CD14-positive monocyte (primary cell): Measurements from ENCODE around the gene OR51B2. TPM values are rescaled to one million over a fixed set of nuclear protein-coding genes. Genes with fewer than 3 reads are reported as not detected.

ENCODE experiments used
- DNase-seq, 3 donors: peaks; one replicate each; pipeline ENCODE4 v3.0.0-alpha.2; 2011 to 2022
- H2AFZ ChIP-seq: 2 replicates; pipeline ENCODE4 v1.6.0; 2012; ENCODE audit warnings: mild to moderate bottlenecking, low read depth, low read length, inconsistent platforms; ENCODE audit not compliant: insufficient read depth, poor library complexity, severe bottlenecking
- H3K27ac ChIP-seq, 2 donors: 1 replicate in 1 of 2; 2 replicates in 1 of 2; pipeline ENCODE4 v1.5.1; 2012 to 2013; ENCODE audit warnings: low read length in 2 of 2, control low read depth in 1 of 2, inconsistent platforms in 1 of 2, low read depth in 1 of 2, mild to moderate bottlenecking in 1 of 2
- H3K27me3 ChIP-seq, 2 donors: one replicate each; pipeline versions ENCODE4 v1.6.0 to v1.6.1; 2011 to 2013; ENCODE audit warnings: low read length in 2 of 2; ENCODE audit not compliant: control insufficient read depth in 2 of 2, insufficient read depth in 2 of 2
- H3K36me3 ChIP-seq, 2 donors: replicated peaks in 1 of 2; 1 replicate in 1 of 2; 2 replicates in 1 of 2; pipeline versions ENCODE4 v1.5.1 to v1.6.1; 2012 to 2013; ENCODE audit warnings: low read length in 2 of 2, control low read depth in 1 of 2, inconsistent platforms in 1 of 2, mild to moderate bottlenecking in 1 of 2; ENCODE audit not compliant: insufficient read depth in 2 of 2, control insufficient read depth in 1 of 2
- H3K4me1 ChIP-seq, 2 donors: 1 replicate in 1 of 2; 2 replicates in 1 of 2; pipeline versions ENCODE4 v1.5.1 to v1.6.1; 2012 to 2013; ENCODE audit warnings: low read length in 2 of 2, control low read depth in 1 of 2, inconsistent platforms in 1 of 2, mild to moderate bottlenecking in 1 of 2, moderate library complexity in 1 of 2; ENCODE audit not compliant: insufficient read depth in 2 of 2, control insufficient read depth in 1 of 2
- H3K4me2 ChIP-seq: replicated peaks from 2 replicates; pipeline ENCODE3; 2012; ENCODE audit warnings: low read length, moderate library complexity, mild to moderate bottlenecking; ENCODE audit not compliant: poor library complexity, severe bottlenecking; ENCODE audit errors: extremely low read depth
- H3K4me3 ChIP-seq, 3 experiments: fragments of 200-600 bp in 1 of 3; sonication (generic) in 1 of 3; replicated peaks in 1 of 3; 1 replicate in 2 of 3; 2 replicates in 1 of 3; pipeline ENCODE4 v1.5.1; 2011 to 2013; ENCODE audit warnings: low read length in 3 of 3, mild to moderate bottlenecking in 3 of 3, control low read depth in 2 of 3, low read depth in 2 of 3, inconsistent platforms in 1 of 3, moderate library complexity in 1 of 3
- H3K79me2 ChIP-seq: 2 replicates; pipeline ENCODE4 v1.6.0; 2012; ENCODE audit warnings: mild to moderate bottlenecking, control low read depth, inconsistent platforms, low read length, moderate library complexity; ENCODE audit not compliant: insufficient read depth
- H3K9ac ChIP-seq: 2 replicates; pipeline ENCODE4 v1.6.0; 2017; ENCODE audit warnings: low read length, mild to moderate bottlenecking; ENCODE audit not compliant: insufficient read depth, poor library complexity, severe bottlenecking
- H3K9me3 ChIP-seq, 2 donors: replicated peaks in 1 of 2; 1 replicate in 1 of 2; 2 replicates in 1 of 2; pipeline versions ENCODE4 v1.5.1 to v1.6.1; 2012 to 2013; ENCODE audit warnings: low read length in 2 of 2, control low read depth in 1 of 2; ENCODE audit not compliant: control insufficient read depth in 1 of 2, insufficient read depth in 1 of 2
- H4K20me1 ChIP-seq: 2 replicates; pipeline ENCODE4 v1.6.0; 2012; ENCODE audit warnings: mild to moderate bottlenecking, low read length, control low read depth, moderate library complexity; ENCODE audit not compliant: insufficient read depth
- H3K27ac Mint-ChIP-seq, 7 donors: one replicate each; pipeline ENCODE4 v1.8.0; 2020; ENCODE audit warnings: mild to moderate bottlenecking in 7 of 7, mixed read lengths in 7 of 7, moderate library complexity in 6 of 7, inconsistent platforms in 2 of 7
- H3K27me3 Mint-ChIP-seq, 3 donors: one replicate each; pipeline ENCODE4 v1.8.0; 2021 to 2022; ENCODE audit warnings: low read depth in 3 of 3, mild to moderate bottlenecking in 3 of 3, mixed read lengths in 3 of 3, moderate library complexity in 3 of 3, inconsistent platforms in 1 of 3
- H3K36me3 Mint-ChIP-seq, 2 donors: one replicate each; pipeline ENCODE4 v1.8.0; 2020; ENCODE audit warnings: mixed read lengths in 2 of 2, inconsistent platforms in 1 of 2, mild to moderate bottlenecking in 1 of 2
- H3K4me1 Mint-ChIP-seq: one replicate; pipeline ENCODE4 v1.8.0; 2020; ENCODE audit warnings: mild to moderate bottlenecking, mixed read lengths
- H3K4me3 Mint-ChIP-seq, 2 donors: one replicate each; pipeline ENCODE4 v1.8.0; 2020; ENCODE audit warnings: mild to moderate bottlenecking in 2 of 2, mixed read lengths in 2 of 2, moderate library complexity in 1 of 2
- H3K9me3 Mint-ChIP-seq, 7 donors: one replicate each; pipeline ENCODE4 v1.8.0; 2020 to 2022; ENCODE audit warnings: mixed read lengths in 7 of 7, mild to moderate bottlenecking in 6 of 7, moderate library complexity in 6 of 7, inconsistent platforms in 2 of 7
- CTCF ChIP-seq: fragments of 200-600 bp; IDR thresholded peaks from one replicate; pipeline ENCODE4 v1.8.0; 2022; ENCODE audit warnings: antibody characterized with exemption, mild to moderate bottlenecking
- WGBS: methylation state at CpG from one replicate; pipeline ENCODE4 v1.1.5; 2013; ENCODE audit warnings: missing lambda C conversion rate; ENCODE audit not compliant: insufficient coverage; 5-methylcytosine and 5-hydroxymethylcytosine counted together
- intact Hi-C, 2 donors: fragments of 100-400 bp; cut with micrococcal nuclease; formaldehyde crosslinking; loops; one replicate each; pipeline versions ENCODE4 v1.15.0 to v1.15.1; 2023
- polyA plus RNA-seq, 3 donors: library from polyadenylated mRNA; depleted of rRNA in 1 of 3; unstranded in 2 of 3; stranded (reverse) in 1 of 3; fragments of 300-500 nt in 2 of 3; fragments of >200 nt in 1 of 3; fragmentation: Illumina TruSeq in 2 of 3; gene quantifications; 1 replicate in 2 of 3; 2 replicates in 1 of 3; pipeline ENCODE4 v1.2.3, GENCODE V29; 2012 to 2021

The OR51B2 gene
- polyA plus RNA-seq, 3 donors = not detected

- Mint-ChIP-seq H3K9me3 (peaks cover 0 to 3% (median 0%) of the 10 kb centered on the region in 7 donors), H3K27me3 (peaks cover 0 to 3% (median 1%) of the 10 kb centered on the region in 3 donors), H3K36me3 (no peaks in the 10 kb centered on the region), H3K4me3 (no peak overlapping the region), H3K4me1 (peaks cover 4% of the 10 kb centered on the region), H3K27ac (no peak overlapping the region)
- Histone ChIP-seq H2AFZ (no peak overlapping the region), H3K27me3 (no peaks in the 10 kb centered on the region), H3K27ac (no peak overlapping the region), H4K20me1 (no peaks in the 10 kb centered on the region), H3K79me2 (no peaks in the 10 kb centered on the region), H3K4me2 (no peak overlapping the region), H3K36me3 (no peaks in the 10 kb centered on the region), H3K9me3 (no peaks in the 10 kb centered on the region), H3K4me3 (no peak overlapping the region), H3K4me1 (peaks cover 0 to 4% of the 10 kb centered on the region in 2 donors), H3K9ac (no peak overlapping the region)
- no CpG with 5 or more reads among the region's 2 CpGs for WGBS
- no peak for TF ChIP-seq CTCF
- intact Hi-C loops = no loop called here
- DNase-seq = no peak
Observed at GRCh38 chr11:5282628-5283027, 41.5 kb downstream of the OR51B2 start.

- Histone ChIP-seq H3K9me3 (no peaks in the 10 kb centered on the region), H3K27ac (no peak overlapping the region), H3K79me2 (no peaks in the 10 kb centered on the region), H3K9ac (no peak overlapping the region), H3K4me3 (no peak overlapping the region), H3K4me1 (peaks cover 0 to 4% of the 10 kb centered on the region in 2 donors), H2AFZ (no peak overlapping the region), H4K20me1 (no peaks in the 10 kb centered on the region), H3K36me3 (no peaks in the 10 kb centered on the region), H3K27me3 (no peaks in the 10 kb centered on the region), H3K4me2 (no peak overlapping the region)
- Mint-ChIP-seq H3K27ac (no peak overlapping the region), H3K4me1 (peaks cover 4% of the 10 kb centered on the region), H3K27me3 (peaks cover 0 to 3% (median 1%) of the 10 kb centered on the region in 3 donors), H3K9me3 (peaks cover 0 to 3% (median 2%) of the 10 kb centered on the region in 7 donors), H3K4me3 (no peak overlapping the region), H3K36me3 (no peaks in the 10 kb centered on the region)
- TF ChIP-seq CTCF = no peak
- intact Hi-C loops = no loop called here
- no peak for DNase-seq
Observed at GRCh38 chr11:5281596-5281995, 42.5 kb downstream of the OR51B2 start.
